ENCODE measurements around the gene CPTP. TPM values are rescaled to one million over a fixed set of nuclear protein-coding genes. Genes with fewer than 3 reads are reported as not detected.

CPTP gene
- 38.5 and 46.4 TPM in 2 replicates for total RNA-seq

DNA sequence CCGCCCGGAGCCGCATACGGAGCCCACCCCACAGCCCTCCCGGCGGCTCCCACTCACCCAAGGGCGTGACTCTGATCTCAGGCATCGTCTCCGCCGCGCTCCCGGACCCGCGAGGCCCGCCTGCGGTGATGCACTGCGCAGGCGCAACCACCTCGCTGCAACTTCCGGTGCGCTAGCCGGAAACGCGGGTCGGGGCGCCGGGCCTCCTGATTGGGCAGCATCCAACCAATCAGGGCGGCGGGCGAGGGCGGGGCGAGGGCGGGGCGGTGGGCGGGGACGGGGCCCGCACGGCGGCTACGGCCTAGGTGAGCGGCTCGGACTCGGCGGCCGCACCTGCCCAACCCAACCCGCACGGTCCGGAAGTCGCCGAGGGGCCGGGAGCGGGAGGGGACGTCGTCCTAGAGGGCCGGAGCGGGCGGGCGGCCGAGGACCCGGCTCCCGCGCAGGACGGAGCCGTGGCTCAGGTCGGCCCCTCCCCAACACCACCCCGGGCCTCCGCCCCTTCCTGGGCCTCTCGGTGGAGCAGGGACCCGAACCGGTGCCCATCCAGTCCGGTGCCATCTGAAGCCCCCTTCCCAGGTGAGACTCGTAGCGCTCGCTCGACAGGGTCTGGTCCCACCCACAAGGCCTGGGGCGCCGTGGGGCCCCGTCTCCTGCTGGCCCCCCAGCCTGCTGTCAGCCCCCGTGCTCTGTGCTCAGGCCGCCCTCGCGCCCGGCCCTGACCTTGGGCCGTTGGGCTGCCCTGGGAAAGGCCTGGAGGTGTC lies at the start of gene CPTP, which contains the start of gene INTS11:
TSS of gene CPTP (plus strand) at position 279 of the 764 bp plus-strand sequence. CDS start 2,109 bp downstream, outside the sequence.
TSS of gene INTS11 (minus strand) at position 137 of the 764 bp plus-strand sequence. CDS start at position 85, 52 bp downstream.

DNA sequence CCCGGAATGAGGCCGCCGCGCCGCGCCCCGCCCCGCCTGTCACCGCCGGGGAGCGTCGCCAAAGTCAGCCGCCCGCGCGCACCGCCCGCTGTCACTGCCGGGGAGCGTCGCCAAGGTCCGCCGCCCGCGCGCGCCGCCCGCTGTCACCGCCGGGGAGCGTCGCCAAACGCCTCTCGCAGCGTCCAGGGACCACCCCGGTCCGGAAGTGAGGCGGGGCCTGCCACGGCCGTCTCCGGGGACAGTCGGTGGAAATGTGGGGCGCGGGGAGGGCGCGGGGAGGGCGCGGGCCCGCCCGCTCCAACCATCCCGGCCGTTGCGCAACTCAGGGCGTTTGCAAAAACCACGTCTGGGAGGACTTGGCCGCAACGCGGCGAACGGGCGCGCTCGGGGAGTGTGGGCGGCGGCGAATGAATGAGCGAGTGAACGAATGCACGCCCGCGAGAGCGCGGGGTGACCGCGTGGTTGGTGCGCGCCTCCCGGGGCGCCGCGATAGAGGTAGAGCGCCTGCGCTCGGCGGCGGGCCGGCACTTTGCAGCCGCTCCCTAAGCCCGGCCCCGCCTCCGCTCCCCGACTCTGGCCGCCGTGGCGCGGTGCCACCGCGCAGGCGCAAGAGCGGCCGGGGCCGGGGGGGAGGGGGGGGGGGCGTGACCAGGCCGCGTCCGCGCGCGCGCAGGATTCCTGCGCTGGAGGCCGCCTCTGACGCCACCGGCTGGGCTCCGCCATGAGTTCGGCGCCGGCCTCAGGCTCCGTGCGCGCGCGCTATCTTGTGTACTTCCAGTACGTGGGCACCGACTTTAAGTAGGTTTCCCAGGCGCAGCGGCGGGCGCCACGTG lies 16.5 kb upstream of the CPTP start, which contains the start of the genes ACAP3 and PUSL1:
TSS of gene ACAP3 (minus strand) at position 8 of the 833 bp plus-strand sequence. CDS start 115 bp downstream, outside the sequence.
TSS of gene PUSL1 (plus strand) at position 675 of the 833 bp plus-strand sequence. CDS start at position 722, 47 bp downstream.

DNA sequence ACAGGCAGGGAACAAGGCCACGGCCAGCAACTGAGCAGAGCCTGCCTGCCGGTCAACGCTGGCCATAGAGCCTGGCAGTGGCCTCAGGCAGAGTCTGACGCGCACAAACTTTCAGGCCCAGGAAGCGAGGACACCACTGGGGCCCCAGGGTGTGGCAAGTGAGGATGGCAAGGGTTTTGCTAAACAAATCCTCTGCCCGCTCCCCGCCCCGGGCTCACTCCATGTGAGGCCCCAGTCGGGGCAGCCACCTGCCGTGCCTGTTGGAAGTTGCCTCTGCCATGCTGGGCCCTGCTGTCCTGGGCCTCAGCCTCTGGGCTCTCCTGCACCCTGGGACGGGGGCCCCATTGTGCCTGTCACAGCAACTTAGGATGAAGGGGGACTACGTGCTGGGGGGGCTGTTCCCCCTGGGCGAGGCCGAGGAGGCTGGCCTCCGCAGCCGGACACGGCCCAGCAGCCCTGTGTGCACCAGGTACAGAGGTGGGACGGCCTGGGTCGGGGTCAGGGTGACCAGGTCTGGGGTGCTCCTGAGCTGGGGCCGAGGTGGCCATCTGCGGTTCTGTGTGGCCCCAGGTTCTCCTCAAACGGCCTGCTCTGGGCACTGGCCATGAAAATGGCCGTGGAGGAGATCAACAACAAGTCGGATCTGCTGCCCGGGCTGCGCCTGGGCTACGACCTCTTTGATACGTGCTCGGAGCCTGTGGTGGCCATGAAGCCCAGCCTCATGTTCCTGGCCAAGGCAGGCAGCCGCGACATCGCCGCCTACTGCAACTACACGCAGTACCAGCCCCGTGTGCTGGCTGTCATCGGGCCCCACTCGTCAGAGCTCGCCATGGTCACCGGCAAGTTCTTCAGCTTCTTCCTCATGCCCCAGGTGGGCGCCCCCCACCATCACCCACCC lies 6.7 kb downstream of the CPTP start, which contains the start of gene TAS1R3:
TSS of gene TAS1R3 (plus strand) at position 213 of the 898 bp plus-strand sequence. CDS start at position 279, 66 bp downstream.

DNA sequence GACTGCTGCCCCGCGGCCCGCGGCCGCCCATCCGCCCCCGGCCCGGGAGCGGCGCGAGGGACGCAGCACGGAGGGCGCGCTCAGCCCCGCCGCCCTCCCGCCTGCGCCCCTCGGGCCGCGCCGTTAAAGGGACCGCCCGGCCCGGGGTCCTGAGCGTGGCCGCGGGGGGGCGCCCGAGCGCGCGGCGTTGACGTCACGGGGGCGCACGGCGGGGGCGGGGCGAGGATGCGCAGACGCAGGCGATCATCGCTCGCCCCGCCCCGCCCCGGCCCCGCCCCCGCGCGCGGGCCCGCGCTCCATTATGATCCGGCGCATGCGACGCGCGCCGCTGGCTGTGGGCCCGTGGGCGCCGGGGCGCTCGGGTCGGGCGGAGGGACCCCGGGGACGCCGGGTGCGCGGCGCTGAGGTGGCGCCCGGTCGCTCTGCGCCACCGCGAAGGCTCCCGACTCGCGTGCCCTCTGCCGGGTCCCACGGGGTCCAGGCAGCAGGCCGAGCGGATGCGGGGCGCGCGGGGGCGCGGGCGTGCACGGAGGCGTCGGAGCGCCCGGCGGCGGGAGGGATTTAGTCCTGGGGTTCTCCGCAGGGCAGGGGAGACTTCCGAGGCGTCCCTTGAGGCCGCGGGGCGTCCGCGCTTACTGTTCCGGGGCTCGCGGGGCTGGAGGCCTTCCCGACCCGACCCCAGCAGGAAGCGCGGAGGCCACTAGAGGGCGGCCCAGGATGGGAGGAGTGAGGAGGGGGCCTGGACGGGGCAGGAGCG lies 24.8 kb downstream of the CPTP start, which contains the start of gene DVL1:
TSS of gene DVL1 (minus strand) at position 163 of the 757 bp plus-strand sequence. CDS start 353 bp downstream, outside the sequence.

DNA sequence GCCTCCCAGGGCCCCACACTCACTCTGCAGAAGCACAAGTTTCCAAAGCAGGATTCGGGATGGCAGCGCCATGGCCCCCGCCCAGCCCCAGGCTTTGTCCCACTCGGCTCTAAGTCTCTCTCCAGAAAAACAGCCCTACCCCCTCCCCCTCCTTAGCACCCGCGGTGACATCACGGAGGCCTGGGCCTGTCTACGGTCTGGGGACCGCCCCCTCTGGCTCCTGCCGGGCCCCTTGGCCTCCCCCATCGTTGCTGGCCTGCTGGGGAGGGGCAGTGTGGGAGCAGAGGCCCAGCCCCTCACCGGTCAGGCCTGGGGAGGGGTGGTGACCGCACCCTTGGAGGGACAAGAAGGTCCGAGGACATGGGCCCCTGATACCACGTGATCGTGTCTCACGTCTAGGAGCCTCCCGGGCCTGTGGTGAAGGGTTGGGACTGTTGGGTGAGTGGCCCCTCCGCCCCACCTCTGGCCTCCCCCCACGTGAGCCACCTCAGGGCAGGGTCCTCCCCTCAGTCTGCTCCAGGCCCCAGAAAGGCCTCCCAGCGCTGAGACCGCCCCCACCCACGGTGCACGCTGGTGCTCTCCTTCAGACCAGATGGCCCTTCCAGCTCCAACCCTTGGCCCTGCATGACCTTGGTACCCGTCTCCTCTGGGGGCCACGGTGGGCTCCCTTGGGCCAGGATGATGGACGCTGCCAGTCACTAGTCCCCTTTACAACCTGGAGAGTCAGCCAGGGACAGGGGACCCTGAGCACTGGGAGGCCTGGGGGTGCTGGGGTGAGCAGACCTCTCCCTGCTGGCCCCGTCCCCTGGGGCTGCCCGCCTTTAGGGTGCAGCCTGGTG lies 34.0 kb downstream of the CPTP start, which contains the start of gene MXRA8:
TSS of gene MXRA8 (minus strand) at position 123 of the 839 bp plus-strand sequence. CDS start at position 72, 51 bp downstream.

DNA sequence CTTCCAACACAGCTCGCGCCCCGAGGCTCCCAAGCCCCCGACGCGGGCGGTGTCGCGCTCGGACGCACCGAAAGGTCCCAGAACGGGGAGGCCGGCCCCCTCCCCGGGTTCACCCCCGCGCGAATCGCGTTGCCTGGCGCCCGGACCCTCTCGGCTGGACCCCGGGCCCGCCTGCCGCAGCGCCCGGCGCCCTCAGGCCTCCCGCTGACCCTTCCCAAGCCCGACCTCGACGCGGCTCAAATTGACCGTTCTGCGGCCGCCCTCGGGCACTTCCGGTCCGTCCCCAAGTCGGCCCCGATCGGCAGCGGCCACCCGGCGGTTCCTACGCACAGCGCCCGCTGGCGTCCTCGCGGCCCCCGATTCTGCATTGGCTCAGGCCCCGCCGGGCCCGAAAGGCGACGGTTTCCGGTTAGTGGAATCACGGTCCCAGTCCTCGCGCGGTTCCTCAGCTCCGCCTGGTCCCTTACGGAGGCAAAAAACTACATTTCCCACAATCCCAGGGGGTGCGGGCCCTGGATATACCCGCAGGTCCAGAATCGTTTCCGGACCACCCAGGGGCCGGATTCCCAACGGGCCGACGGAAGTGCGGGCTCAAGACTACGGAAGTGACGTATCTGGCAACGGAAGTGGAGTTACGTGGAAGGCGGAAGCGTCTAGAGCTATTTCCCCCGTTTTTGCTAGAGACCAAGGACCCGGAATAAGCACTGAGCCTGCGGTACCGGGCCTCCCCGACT lies 50.5 kb downstream of the CPTP start, which contains the start of gene AURKAIP1:
TSS of gene AURKAIP1 (minus strand) at position 279 of the 734 bp plus-strand sequence. CDS start 451 bp downstream, outside the sequence.

Other genes with a start within 250 kb of the CPTP start
- 15.5 and 25.9 TPM in 2 replicates for gene C1orf159, start 208.7 kb upstream of the CPTP start, total RNA-seq
- not detected in 2 replicates for gene TTLL10, start 150.9 kb upstream of the CPTP start, total RNA-seq
- gene TNFRSF18, start 118.2 kb upstream of the CPTP start, total RNA-seq: 5.1 and 35.4 TPM in 2 replicates
- gene TNFRSF4, start 110.6 kb upstream of the CPTP start, total RNA-seq: 1.8 and 3.4 TPM in 2 replicates
- 154 and 222 TPM in 2 replicates for gene SDF4, start 92.8 kb upstream of the CPTP start, total RNA-seq
- gene B3GALT6, start 92.6 kb upstream of the CPTP start, total RNA-seq: 32.6 and 41.5 TPM in 2 replicates
- gene C1QTNF12, start 78.1 kb upstream of the CPTP start, total RNA-seq: 1.3 and 8.0 TPM in 2 replicates
- 70.2 and 91.9 TPM in 2 replicates for gene UBE2J2, start 50.9 kb upstream of the CPTP start, total RNA-seq
- gene SCNN1D, start 44.4 kb upstream of the CPTP start, total RNA-seq: 0.33 and 2.3 TPM in 2 replicates
- 33.6 and 49.2 TPM in 2 replicates for gene ACAP3, start 16.9 kb upstream of the CPTP start, total RNA-seq
- gene PUSL1, start 16.2 kb upstream of the CPTP start, total RNA-seq: 51.6 and 68.0 TPM in 2 replicates
- 114 and 130 TPM in 2 replicates for gene INTS11, start 142 bp upstream of the CPTP start, total RNA-seq
- gene TAS1R3, start 6.5 kb downstream of the CPTP start, total RNA-seq: not detected in 2 replicates
- 78.8 and 134 TPM in 2 replicates for gene DVL1, start 24.6 kb downstream of the CPTP start, total RNA-seq
- 154 and 651 TPM in 2 replicates for gene MXRA8, start 33.8 kb downstream of the CPTP start, total RNA-seq
- gene AURKAIP1, start 50.4 kb downstream of the CPTP start, total RNA-seq: 157 and 250 TPM in 2 replicates
- 40.6 and 111 TPM in 2 replicates for gene CCNL2, start 74.5 kb downstream of the CPTP start, total RNA-seq
- gene MRPL20, start 82.5 kb downstream of the CPTP start, total RNA-seq: 109 and 174 TPM in 2 replicates
- 0.76 and 1.5 TPM in 2 replicates for gene ANKRD65, start 96.5 kb downstream of the CPTP start, total RNA-seq
- gene VWA1, start 110.9 kb downstream of the CPTP start, total RNA-seq: 25.4 and 90.9 TPM in 2 replicates
- gene ATAD3C, start 124.9 kb downstream of the CPTP start, total RNA-seq: 1.1 and 1.6 TPM in 2 replicates
- gene ATAD3B, start 147.0 kb downstream of the CPTP start, total RNA-seq: 14.5 and 64.5 TPM in 2 replicates
- gene ATAD3A, start 187.4 kb downstream of the CPTP start, total RNA-seq: 42.3 and 107 TPM in 2 replicates
- 1.8 and 3.8 TPM in 2 replicates for gene TMEM240, start 215.8 kb downstream of the CPTP start, total RNA-seq

Measured in mesangial cell (primary cell).